CD8-positive, alpha-beta memory T cell (primary cell): ENCODE data around the gene ITGAV. TPM values are rescaled to one million over a fixed set of nuclear protein-coding genes. Genes with fewer than 3 reads are reported as not detected.

Experiments used
- CTCF ChIA-PET: fragments of 350-600 bp; sonication (Branson Sonifier 250); formaldehyde crosslinking; loops from one replicate; lab custom pipeline; 2021; ENCODE audit warnings: antibody characterized with exemption; lab: Charles Lee
- POLR2A ChIA-PET: fragments of 350-600 bp; sonication (Branson Sonifier 250); formaldehyde crosslinking; loops from one replicate; lab custom pipeline; 2021; ENCODE audit warnings: antibody characterized with exemption; lab: Charles Lee
- DNase-seq, 5 donors: peaks; one replicate each; pipeline versions ENCODE4 v3.0.0 to v3.0.0-alpha.2; 2020 to 2022; ENCODE audit warnings: mixed read lengths in 1 of 5
- H3K27ac ChIP-seq: one replicate; pipeline ENCODE4 v1.7.0; 2013; ENCODE audit warnings: low read depth, mild to moderate bottlenecking, low read length, moderate library complexity
- H3K27me3 ChIP-seq: 2 replicates; pipeline ENCODE4 v1.7.0; 2013; ENCODE audit warnings: low read length, mild to moderate bottlenecking; ENCODE audit not compliant: insufficient read depth, poor library complexity, severe bottlenecking
- H3K36me3 ChIP-seq: 2 replicates; pipeline ENCODE4 v1.7.0; 2013; ENCODE audit warnings: mild to moderate bottlenecking, low read length, moderate library complexity; ENCODE audit not compliant: insufficient read depth
- H3K4me1 ChIP-seq: 2 replicates; pipeline ENCODE4 v1.7.0; 2013; ENCODE audit warnings: mild to moderate bottlenecking, low read length, moderate library complexity; ENCODE audit not compliant: insufficient read depth
- H3K4me3 ChIP-seq: 2 replicates; pipeline ENCODE4 v1.7.0; 2013; ENCODE audit warnings: mild to moderate bottlenecking, low read length
- H3K9me3 ChIP-seq: 2 replicates; pipeline ENCODE4 v1.7.0; 2013; ENCODE audit warnings: mild to moderate bottlenecking, low read length
- H3K27ac Mint-ChIP-seq, 8 donors: one replicate each; pipeline ENCODE4 v1.8.0; 2020 to 2021; ENCODE audit warnings: mixed read lengths in 8 of 8, mild to moderate bottlenecking in 6 of 8, inconsistent platforms in 3 of 8, moderate library complexity in 3 of 8
- H3K27me3 Mint-ChIP-seq, 2 donors: one replicate each; pipeline ENCODE4 v1.8.0; 2020 to 2021; ENCODE audit warnings: mixed read lengths in 2 of 2, mild to moderate bottlenecking in 1 of 2, moderate library complexity in 1 of 2
- H3K36me3 Mint-ChIP-seq, 3 donors: one replicate each; pipeline ENCODE4 v1.8.0; 2020 to 2021; ENCODE audit warnings: mixed read lengths in 3 of 3, inconsistent platforms in 1 of 3, mild to moderate bottlenecking in 1 of 3
- H3K4me1 Mint-ChIP-seq, 3 donors: one replicate each; pipeline ENCODE4 v1.8.0; 2020 to 2021; ENCODE audit warnings: mixed read lengths in 3 of 3, inconsistent platforms in 1 of 3, mild to moderate bottlenecking in 1 of 3
- H3K4me3 Mint-ChIP-seq, 7 donors: one replicate each; pipeline ENCODE4 v1.8.0; 2020 to 2021; ENCODE audit warnings: mixed read lengths in 7 of 7, mild to moderate bottlenecking in 6 of 7, moderate library complexity in 4 of 7, inconsistent platforms in 2 of 7
- H3K9me3 Mint-ChIP-seq, 5 donors: one replicate each; pipeline ENCODE4 v1.8.0; 2020 to 2022; ENCODE audit warnings: mixed read lengths in 5 of 5, mild to moderate bottlenecking in 3 of 5, moderate library complexity in 2 of 5, inconsistent platforms in 1 of 5
- polyA plus RNA-seq: library from polyadenylated mRNA; unstranded; fragments of 300-500 nt; fragmentation: Illumina TruSeq; gene quantifications from one replicate; pipeline ENCODE4 v1.2.3, GENCODE V29; 2021
- total RNA-seq, 2 experiments: library from RNA; stranded (reverse); gene quantifications; one replicate each; pipeline ENCODE4 v1.2.3, GENCODE V29; 2021

The ITGAV gene
- total and polyA plus RNA-seq, 3 experiments from 2014 or later = 3.2 to 10.7 (median 8.7) TPM

DNA sequence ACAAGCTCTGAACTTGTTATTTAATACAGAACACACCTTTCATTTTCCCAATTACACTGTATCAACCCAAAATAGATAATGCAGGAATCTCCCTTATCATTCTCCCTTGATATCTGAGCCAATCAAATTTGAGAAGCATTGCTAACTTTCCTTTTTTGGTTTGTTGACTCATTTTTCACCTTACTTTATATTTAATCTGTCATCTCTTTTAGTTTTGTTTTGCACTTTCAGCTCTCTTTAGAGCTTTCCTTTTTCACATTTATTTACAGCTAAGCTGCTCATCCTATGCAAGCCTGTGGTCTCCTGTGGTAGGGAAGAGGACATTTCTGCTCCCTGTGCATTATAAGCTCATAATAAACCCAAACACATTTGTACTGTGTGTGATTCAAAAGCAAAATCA lies 50.1 kb downstream of the ITGAV start:
- Mint-ChIP-seq H3K36me3 (peaks cover 0 to 40% (median 9%) of the 10 kb centered on the region in 3 donors), H3K27me3 (no peaks in the 10 kb centered on the region), H3K4me1 (peaks cover 0 to 4% (median 0%) of the 10 kb centered on the region in 3 donors), H3K4me3 (no peak overlapping the region), H3K27ac (peak overlapping the region in 2 of 8 donors; percentile 12 to 39), H3K9me3 (no peaks in the 10 kb centered on the region)
- no peak overlapping the region for H3K4me3 ChIP-seq
- H3K9me3 ChIP-seq = no peaks in the 10 kb centered on the region
- H3K4me1 ChIP-seq = no peaks in the 10 kb centered on the region
- no peak overlapping the region for H3K27ac ChIP-seq
- ChIA-PET POLR2A (no interaction called here), CTCF (interaction anchor here (2.1 kb wide), 1 partner anchor 9 kb away, joined by 6 read pairs; no protein-coding TSS in a partner anchor)
- H3K27me3 ChIP-seq = no peaks in the 10 kb centered on the region
- H3K36me3 ChIP-seq = no peaks in the 10 kb centered on the region
- DNase-seq = no peak

DNA sequence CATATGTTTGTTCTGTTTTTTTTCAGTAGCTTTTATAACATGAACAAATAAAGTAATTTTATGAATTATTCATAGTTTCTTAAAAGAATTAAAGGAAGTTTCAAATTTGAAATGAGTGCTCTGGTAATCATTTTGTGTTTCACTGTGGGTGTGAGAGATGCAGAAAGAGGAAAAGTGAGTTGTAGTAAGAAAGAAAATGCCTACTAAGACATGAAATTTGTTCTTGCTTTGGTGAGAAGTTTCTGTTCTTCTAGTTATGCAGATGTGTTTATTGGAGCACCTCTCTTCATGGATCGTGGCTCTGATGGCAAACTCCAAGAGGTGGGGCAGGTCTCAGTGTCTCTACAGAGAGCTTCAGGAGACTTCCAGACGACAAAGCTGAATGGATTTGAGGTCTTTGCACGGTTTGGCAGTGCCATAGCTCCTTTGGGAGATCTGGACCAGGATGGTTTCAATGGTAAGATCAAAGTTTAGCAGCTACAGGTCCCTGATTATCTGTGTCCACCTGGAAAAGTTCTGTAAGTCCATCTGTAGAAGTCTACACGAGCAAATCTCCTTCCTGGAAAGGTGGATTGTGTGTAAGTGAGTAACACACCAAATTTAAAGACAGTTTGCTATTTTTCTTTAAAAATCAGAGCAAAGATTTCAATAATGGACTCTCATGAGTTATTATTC lies 51.4 kb downstream of the ITGAV start:
- Mint-ChIP-seq H3K9me3 (no peaks in the 10 kb centered on the region), H3K36me3 (peaks cover 0 to 41% (median 9%) of the 10 kb centered on the region in 3 donors), H3K27me3 (no peaks in the 10 kb centered on the region), H3K4me3 (no peak overlapping the region), H3K27ac (peak overlapping the region in 1 of 8 donors; percentile 21), H3K4me1 (peaks cover 0 to 4% (median 0%) of the 10 kb centered on the region in 3 donors)
- Histone ChIP-seq H3K9me3 (no peaks in the 10 kb centered on the region), H3K4me1 (no peaks in the 10 kb centered on the region), H3K27me3 (no peaks in the 10 kb centered on the region), H3K36me3 (no peaks in the 10 kb centered on the region), H3K4me3 (no peak overlapping the region), H3K27ac (no peak overlapping the region)
- no peak for DNase-seq
- ChIA-PET CTCF (interaction anchor here (1.2 to 2.9 kb wide), 7 partner anchors 9 to 143 kb away, joined by 3 to 27 read pairs (median 6); partner anchors contain the start of gene ITGAV), POLR2A (no interaction called here)

DNA sequence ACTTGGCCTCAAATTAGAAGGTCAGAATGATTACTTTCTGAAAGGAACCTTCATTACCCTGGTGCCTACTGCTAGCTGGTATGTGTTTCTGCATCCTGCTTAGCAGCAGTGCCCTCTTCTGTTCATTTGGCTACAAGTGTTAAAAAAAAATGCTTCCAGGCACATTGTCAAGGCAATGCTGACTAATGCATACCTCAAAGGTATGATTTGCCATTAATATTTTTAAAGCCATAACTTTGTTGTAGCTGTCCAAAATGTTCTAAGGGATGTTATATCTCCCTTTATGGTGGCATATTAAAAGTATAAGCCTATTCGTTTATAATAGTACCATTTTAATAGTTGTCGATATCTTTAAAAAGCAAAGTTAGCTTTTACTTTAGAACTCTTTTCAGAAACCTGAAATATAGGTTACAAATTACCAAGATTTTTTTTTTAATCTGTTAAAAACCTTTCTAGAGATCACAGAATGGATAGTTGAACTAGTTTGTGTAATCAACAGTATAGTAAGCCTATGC lies 52.0 kb downstream of the ITGAV start:
- no peaks in the 10 kb centered on the region for H3K4me1 ChIP-seq
- Mint-ChIP-seq H3K27ac (no peak overlapping the region), H3K27me3 (no peaks in the 10 kb centered on the region), H3K4me3 (no peak overlapping the region), H3K4me1 (peaks cover 0 to 4% (median 0%) of the 10 kb centered on the region in 3 donors), H3K9me3 (no peaks in the 10 kb centered on the region), H3K36me3 (peaks cover 0 to 40% (median 8%) of the 10 kb centered on the region in 3 donors)
- POLR2A ChIA-PET = no interaction called here
- no peak overlapping the region for H3K4me3 ChIP-seq
- DNase-seq = peak in 2 of 5 donors; percentile 17 to 30
- no peaks in the 10 kb centered on the region for H3K36me3 ChIP-seq
- H3K27ac ChIP-seq = no peak overlapping the region
- no peaks in the 10 kb centered on the region for H3K27me3 ChIP-seq
- H3K9me3 ChIP-seq = no peaks in the 10 kb centered on the region
- CTCF ChIA-PET = interaction anchor here (1.2 to 2.9 kb wide), 7 partner anchors 8 to 143 kb away, joined by 3 to 27 read pairs (median 6); partner anchors contain the start of gene ITGAV

DNA sequence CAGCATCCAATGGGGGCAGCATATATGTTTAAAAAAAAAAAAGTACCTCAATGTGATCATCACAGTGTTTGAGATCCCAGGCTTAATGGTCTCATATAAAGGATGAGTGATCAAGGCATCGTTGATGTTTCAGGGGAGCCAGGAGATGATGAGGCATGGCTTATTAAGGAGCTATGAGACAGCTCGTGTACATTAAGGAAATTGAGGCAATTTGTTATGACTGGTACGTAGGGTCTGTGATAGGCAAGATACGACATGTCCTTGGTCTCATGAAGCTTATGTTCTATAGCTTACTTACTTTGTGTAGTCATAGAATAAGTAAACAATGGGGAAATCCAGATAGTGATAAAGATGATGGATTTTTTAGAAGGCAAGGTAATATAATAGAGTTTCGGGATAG lies 54.9 kb downstream of the ITGAV start:
- H3K27ac Mint-ChIP-seq = no peak overlapping the region
- no peaks in the 10 kb centered on the region for H3K4me1 Mint-ChIP-seq
- no peak overlapping the region for H3K4me3 ChIP-seq
- H3K27ac ChIP-seq = no peak overlapping the region
- CTCF ChIA-PET = no interaction called here
- H3K9me3 Mint-ChIP-seq = no peaks in the 10 kb centered on the region
- H3K27me3 ChIP-seq = no peaks in the 10 kb centered on the region
- peaks cover 0 to 35% (median 7%) of the 10 kb centered on the region in 3 donors for H3K36me3 Mint-ChIP-seq
- POLR2A ChIA-PET = no interaction called here
- H3K4me3 Mint-ChIP-seq = no peak overlapping the region
- H3K27me3 Mint-ChIP-seq = no peaks in the 10 kb centered on the region
- no peak for DNase-seq
- H3K9me3 ChIP-seq = no peaks in the 10 kb centered on the region
- H3K4me1 ChIP-seq = no peaks in the 10 kb centered on the region
- H3K36me3 ChIP-seq = no peaks in the 10 kb centered on the region

DNA sequence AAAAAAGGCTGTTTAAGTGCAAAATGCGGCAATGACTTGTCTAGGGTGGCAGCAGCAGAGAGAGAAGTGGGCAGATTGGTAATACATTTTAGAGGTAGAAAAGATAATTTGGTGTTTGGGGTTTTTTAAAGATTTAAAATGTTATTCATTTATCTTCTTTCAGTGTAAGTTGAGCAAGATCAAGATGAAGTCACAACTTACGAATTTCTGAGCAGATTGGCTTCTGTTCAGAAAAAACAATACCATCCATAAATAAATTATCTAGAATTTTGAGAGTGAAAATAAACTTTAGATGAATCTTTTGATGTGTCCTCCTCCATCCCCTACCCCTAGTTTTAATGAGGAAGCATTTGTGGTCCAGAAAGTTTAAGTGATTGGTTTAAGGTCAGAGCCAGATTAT lies 56.1 kb downstream of the ITGAV start:
- Mint-ChIP-seq H3K4me1 (no peaks in the 10 kb centered on the region), H3K9me3 (no peaks in the 10 kb centered on the region), H3K4me3 (no peak overlapping the region), H3K27me3 (no peaks in the 10 kb centered on the region), H3K36me3 (peaks cover 0 to 33% (median 5%) of the 10 kb centered on the region in 3 donors), H3K27ac (peak overlapping the region in 1 of 8 donors; percentile 42)
- DNase-seq = no peak
- ChIA-PET CTCF (no interaction called here), POLR2A (no interaction called here)
- H3K4me3 ChIP-seq = no peak overlapping the region
- no peak overlapping the region for H3K27ac ChIP-seq
- no peaks in the 10 kb centered on the region for H3K4me1 ChIP-seq
- H3K9me3 ChIP-seq = no peaks in the 10 kb centered on the region
- no peaks in the 10 kb centered on the region for H3K36me3 ChIP-seq
- no peaks in the 10 kb centered on the region for H3K27me3 ChIP-seq

DNA sequence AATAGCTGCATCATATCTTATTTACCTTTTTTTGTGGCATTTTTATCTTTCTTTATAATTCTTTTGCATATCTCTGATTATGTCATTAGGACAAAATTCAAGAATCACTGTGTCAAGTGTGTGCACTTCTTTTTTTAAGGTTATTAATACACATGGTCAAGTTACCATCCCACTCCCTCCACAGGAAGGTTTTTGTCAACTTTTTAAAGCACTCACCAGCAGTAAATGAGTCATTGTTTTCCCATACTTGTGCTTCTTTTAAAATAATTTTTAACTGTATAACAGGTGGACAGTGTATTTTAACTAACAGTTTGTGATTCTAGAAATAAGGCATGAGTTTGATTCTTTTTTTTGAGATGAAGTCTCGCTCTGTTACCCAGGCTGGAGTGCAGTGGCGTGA lies 58.3 kb downstream of the ITGAV start:
- Mint-ChIP-seq H3K4me3 (no peak overlapping the region), H3K4me1 (no peaks in the 10 kb centered on the region), H3K27ac (no peak overlapping the region), H3K36me3 (peaks cover 0 to 22% (median 7%) of the 10 kb centered on the region in 3 donors), H3K9me3 (no peaks in the 10 kb centered on the region), H3K27me3 (no peaks in the 10 kb centered on the region)
- Histone ChIP-seq H3K9me3 (no peaks in the 10 kb centered on the region), H3K4me1 (no peaks in the 10 kb centered on the region), H3K27me3 (no peaks in the 10 kb centered on the region), H3K36me3 (no peaks in the 10 kb centered on the region), H3K4me3 (no peak overlapping the region), H3K27ac (no peak overlapping the region)
- POLR2A ChIA-PET = no interaction called here
- DNase-seq = no peak
- CTCF ChIA-PET = no interaction called here

DNA sequence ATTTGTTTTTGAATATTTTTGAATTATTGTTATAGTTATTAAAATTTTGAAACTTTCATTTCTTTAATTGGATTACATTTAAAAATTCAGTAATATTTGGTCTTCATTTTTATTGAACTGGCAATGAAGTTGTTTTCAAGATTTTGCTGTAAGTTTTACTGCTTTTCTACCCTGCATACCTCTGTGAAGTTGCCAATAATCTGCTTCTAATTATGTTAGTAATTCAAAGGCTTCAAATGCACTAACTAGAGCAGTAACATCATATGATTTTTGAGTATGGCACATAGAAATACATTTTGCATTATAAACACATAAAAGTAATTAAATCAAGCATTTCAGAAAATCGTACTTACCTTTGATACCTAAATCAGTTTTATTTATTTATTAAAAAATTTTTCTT lies 63.7 kb downstream of the ITGAV start:
- CTCF ChIA-PET = no interaction called here
- Histone ChIP-seq H3K27me3 (no peaks in the 10 kb centered on the region), H3K27ac (no peak overlapping the region), H3K36me3 (no peaks in the 10 kb centered on the region), H3K9me3 (no peaks in the 10 kb centered on the region), H3K4me3 (no peak overlapping the region), H3K4me1 (no peaks in the 10 kb centered on the region)
- no peak for DNase-seq
- H3K27ac Mint-ChIP-seq = no peak overlapping the region
- POLR2A ChIA-PET = no interaction called here
- no peaks in the 10 kb centered on the region for H3K27me3 Mint-ChIP-seq
- no peaks in the 10 kb centered on the region for H3K9me3 Mint-ChIP-seq
- H3K4me1 Mint-ChIP-seq = no peaks in the 10 kb centered on the region
- no peak overlapping the region for H3K4me3 Mint-ChIP-seq
- H3K36me3 Mint-ChIP-seq = peaks cover 0 to 41% (median 16%) of the 10 kb centered on the region in 3 donors

DNA sequence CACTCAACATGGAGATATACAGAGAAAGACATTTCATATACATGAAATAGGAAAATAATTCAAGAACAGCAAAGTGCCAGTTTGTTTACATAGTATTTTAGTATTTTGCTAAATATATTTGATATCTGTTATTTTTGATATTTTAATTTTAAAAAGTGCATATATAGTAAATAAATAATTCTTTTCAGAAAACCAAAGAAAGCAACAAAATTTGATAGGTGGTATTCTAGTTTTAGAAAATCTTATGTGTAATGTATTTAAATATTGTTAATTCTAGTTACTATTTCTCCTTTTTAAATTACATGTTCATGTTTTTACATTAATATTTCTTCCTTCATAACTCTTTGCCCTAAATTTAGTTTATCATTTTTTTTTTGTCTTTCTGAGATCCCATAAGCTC lies 69.5 kb downstream of the ITGAV start:
- no peaks in the 10 kb centered on the region for H3K27me3 ChIP-seq
- POLR2A ChIA-PET = no interaction called here
- no peaks in the 10 kb centered on the region for H3K4me1 Mint-ChIP-seq
- no peaks in the 10 kb centered on the region for H3K27me3 Mint-ChIP-seq
- H3K4me3 Mint-ChIP-seq = no peak overlapping the region
- peaks cover 0 to 56% (median 22%) of the 10 kb centered on the region in 3 donors for H3K36me3 Mint-ChIP-seq
- H3K9me3 ChIP-seq = no peaks in the 10 kb centered on the region
- H3K27ac Mint-ChIP-seq = no peak overlapping the region
- H3K4me1 ChIP-seq = no peaks in the 10 kb centered on the region
- H3K27ac ChIP-seq = no peak overlapping the region
- no peak overlapping the region for H3K4me3 ChIP-seq
- DNase-seq = no peak
- no peaks in the 10 kb centered on the region for H3K9me3 Mint-ChIP-seq
- CTCF ChIA-PET = no interaction called here
- no peaks in the 10 kb centered on the region for H3K36me3 ChIP-seq
